NCI-H1105 treated with DMSO at 0.1 percent for 48 hours (cell line): ENCODE data around the gene MAPK1IP1L.
"Not testable (repeated sequence)": the region's sequence is repeated elsewhere in the genome, so short reads cannot be mapped to it uniquely, and the experiment has no call there.

Source experiments
- DNase-seq: peaks from one replicate; lab custom pipeline; 2025; lab: John Stamatoyannopoulos, UW

The MAPK1IP1L gene

GRCh38 chr14:55054098-55054497 lies 2.7 kb downstream of the MAPK1IP1L start:
- no peak for DNase-seq

- DNase-seq, result no peak
These were observed 6.5 kb downstream of the MAPK1IP1L start for GRCh38 chr14:55057919-55058318.

- no peak for DNase-seq
These were observed 7.9 kb downstream of the MAPK1IP1L start for GRCh38 chr14:55059333-55059732.

- no peak for DNase-seq
These were observed 11.3 kb downstream of the MAPK1IP1L start for GRCh38 chr14:55062517-55063351.

- DNase-seq, result not testable (repeated sequence)
These were observed 13.4 kb downstream of the MAPK1IP1L start for GRCh38 chr14:55064896-55065295.

- no peak for DNase-seq
These were observed 14.0 kb downstream of the MAPK1IP1L start for GRCh38 chr14:55065411-55065810.

- DNase-seq, result no peak
These were observed 14.8 kb downstream of the MAPK1IP1L start for GRCh38 chr14:55066223-55066622.

GRCh38 chr14:55070981-55071411 lies 19.5 kb downstream of the MAPK1IP1L start:
- no peak for DNase-seq

GRCh38 chr14:55071870-55072640 lies 20.6 kb downstream of the MAPK1IP1L start:
- no peak for DNase-seq

- DNase-seq, result no peak
These were observed 22.4 kb downstream of the MAPK1IP1L start for GRCh38 chr14:55073856-55074255.

- DNase-seq, result no peak
These were observed 23.2 kb downstream of the MAPK1IP1L start for GRCh38 chr14:55074662-55075061.

GRCh38 chr14:55075628-55076175 lies 24.3 kb downstream of the MAPK1IP1L start:
- no peak for DNase-seq

- DNase-seq, result no peak
These were observed 26.0 kb downstream of the MAPK1IP1L start for GRCh38 chr14:55077170-55078151.

- not testable (repeated sequence) for DNase-seq
These were observed 28.5 kb downstream of the MAPK1IP1L start for GRCh38 chr14:55079961-55080360.

- no peak for DNase-seq
These were observed 33.1 kb downstream of the MAPK1IP1L start for GRCh38 chr14:55084401-55085059.

GRCh38 chr14:55085060-55085660 lies 33.7 kb downstream of the MAPK1IP1L start:
- no peak for DNase-seq

GRCh38 chr14:55086938-55087337 lies 35.5 kb downstream of the MAPK1IP1L start:
- no peak for DNase-seq

GRCh38 chr14:55088356-55088755 lies 36.9 kb downstream of the MAPK1IP1L start:
- DNase-seq, result no peak

GRCh38 chr14:55092341-55092740 lies 40.9 kb downstream of the MAPK1IP1L start:
- DNase-seq, result no peak

GRCh38 chr14:55094292-55095157 lies 43.1 kb downstream of the MAPK1IP1L start:
- DNase-seq, result no peak
